MM.1S (cell line): Measurements from ENCODE around the gene XXYLT1.

Experiments
- DNase-seq: peaks from one replicate; pipeline ENCODE4 v3.0.0-alpha.2; 2015
- H2AFZ ChIP-seq: fragments of 300-600 bp; sonication (generic); 2 replicates; pipeline ENCODE4 v1.6.0; 2016; ENCODE audit warnings: antibody characterized with exemption, low read length
- H3F3A ChIP-seq: fragments of 300-600 bp; sonication (generic); 2 replicates; pipeline ENCODE4 v1.6.1; 2016; ENCODE audit warnings: mild to moderate bottlenecking, antibody characterized with exemption, low read length, moderate library complexity, mixed read lengths; ENCODE audit not compliant: insufficient read depth
- H3K27ac ChIP-seq: fragments of 300-600 bp; sonication (generic); 2 replicates; pipeline ENCODE4 v1.5.1; 2016; ENCODE audit warnings: mild to moderate bottlenecking, low read length
- H3K27me3 ChIP-seq: fragments of 300-600 bp; sonication (generic); replicated peaks from 2 replicates; pipeline ENCODE4 v1.6.0; 2016; ENCODE audit warnings: low read length; ENCODE audit not compliant: insufficient read depth
- H3K36me3 ChIP-seq: fragments of 300-600 bp; sonication (generic); replicated peaks from 2 replicates; pipeline ENCODE4 v1.6.1; 2016; ENCODE audit warnings: mild to moderate bottlenecking, low read length, mixed read lengths; ENCODE audit not compliant: insufficient read depth
- H3K4me1 ChIP-seq: fragments of 300-600 bp; sonication (generic); 2 replicates; pipeline ENCODE4 v1.6.1; 2016; ENCODE audit warnings: low read length, mixed read lengths
- H3K4me2 ChIP-seq: fragments of 300-600 bp; sonication (generic); 2 replicates; pipeline ENCODE4 v1.6.0; 2016; ENCODE audit warnings: low read depth, low read length
- H3K4me3 ChIP-seq: fragments of 300-600 bp; sonication (generic); 2 replicates; pipeline ENCODE4 v1.5.1; 2016; ENCODE audit warnings: low read length, mixed read lengths
- H3K79me2 ChIP-seq: fragments of 300-600 bp; sonication (generic); 2 replicates; pipeline ENCODE4 v1.6.1; 2016; ENCODE audit warnings: mixed run types, low read length, mixed read lengths
- H3K9ac ChIP-seq: fragments of 300-600 bp; sonication (generic); 2 replicates; pipeline ENCODE4 v1.6.1; 2016; ENCODE audit warnings: low read length, mixed read lengths
- H3K9me2 ChIP-seq: fragments of 300-600 bp; sonication (generic); replicated peaks from 2 replicates; pipeline ENCODE4 v1.6.1; 2016; ENCODE audit warnings: mild to moderate bottlenecking, low read length, mixed read lengths; ENCODE audit not compliant: insufficient read depth
- H3K9me3 ChIP-seq: fragments of 300-600 bp; sonication (generic); replicated peaks from 2 replicates; pipeline ENCODE4 v1.6.1; 2016; ENCODE audit warnings: mild to moderate bottlenecking, low read length, mixed read lengths; ENCODE audit not compliant: insufficient read depth
- H4K20me1 ChIP-seq: fragments of 300-600 bp; sonication (generic); 2 replicates; pipeline ENCODE4 v1.6.1; 2016; ENCODE audit warnings: mild to moderate bottlenecking, low read length, moderate library complexity, mixed read lengths; ENCODE audit not compliant: insufficient read depth
- CTCF ChIP-seq: fragments of 300-600 bp; sonication (generic); IDR thresholded peaks from 2 replicates; pipeline ENCODE4 v1.5.1; 2016; ENCODE audit warnings: antibody characterized with exemption, low read length, mixed read lengths
- EZH2 ChIP-seq: fragments of 300-600 bp; sonication (generic); optimal IDR thresholded peaks from 2 replicates; pipeline ENCODE3; 2017; ENCODE audit warnings: low read depth, mild to moderate bottlenecking, antibody characterized with exemption, low read length, mixed read lengths
- EZH2phosphoT487 ChIP-seq: fragments of 300-600 bp; sonication (generic); IDR thresholded peaks from 2 replicates; pipeline ENCODE4 v1.6.1; 2018; ENCODE audit warnings: antibody characterized with exemption, low read length

The XXYLT1 gene

GRCh38 chr3:195282961-195283360 lies 12.0 kb upstream of the XXYLT1 start:
- Histone ChIP-seq H3K4me1 (no peaks in the 10 kb centered on the region), H3K4me3 (no peak overlapping the region), H3K36me3 (no peaks in the 10 kb centered on the region), H3K79me2 (no peaks in the 10 kb centered on the region), H3K9ac (no peak overlapping the region), H3K4me2 (no peak overlapping the region), H2AFZ (no peak overlapping the region), H3K9me2 (no peaks in the 10 kb centered on the region), H4K20me1 (no peaks in the 10 kb centered on the region; the same call in 1 of the 2 replicates), H3F3A (no peaks in the 10 kb centered on the region), H3K27ac (no peak overlapping the region), H3K9me3 (no peaks in the 10 kb centered on the region), H3K27me3 (no peaks in the 10 kb centered on the region)
- TF ChIP-seq EZH2 (no peak), EZH2phosphoT487 (no peak), CTCF (no peak)
- DNase-seq: no peak

DNA sequence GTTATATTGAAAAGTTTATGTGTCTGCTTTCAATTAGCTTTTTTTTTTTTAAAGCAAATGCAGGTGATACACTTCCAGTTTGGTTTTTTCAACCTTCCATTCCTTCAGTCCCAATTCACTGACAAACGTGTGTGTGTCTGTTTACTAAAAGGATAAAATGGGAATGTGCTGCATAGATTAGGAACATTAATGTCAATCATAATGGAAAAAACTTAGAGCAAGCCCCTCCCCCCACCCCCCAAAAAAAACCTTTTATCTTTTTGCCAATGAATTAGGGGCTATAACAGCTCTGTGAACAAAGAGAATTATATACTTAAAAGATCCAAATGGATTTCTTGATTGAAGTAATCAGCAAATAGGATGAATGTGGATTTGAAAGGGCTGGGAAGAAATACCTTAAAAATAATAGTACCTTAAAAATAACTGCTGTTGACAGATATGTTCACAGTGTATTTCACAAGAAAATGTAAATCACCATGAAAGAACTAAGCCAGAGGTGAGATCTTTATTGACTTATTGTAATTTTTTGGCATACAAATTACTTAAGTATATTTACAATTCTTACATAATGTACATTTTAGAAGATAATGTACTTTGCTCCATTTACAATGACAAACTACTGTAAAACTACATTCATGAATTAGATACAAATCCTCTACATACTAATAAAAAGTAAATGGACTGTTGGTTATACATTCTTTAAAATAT lies 3.5 kb upstream of the XXYLT1 start:
- Histone ChIP-seq H3K9ac (no peak overlapping the region), H3F3A (peaks cover 10% of the 10 kb centered on the region), H3K4me1 (peaks cover 12% of the 10 kb centered on the region), H3K36me3 (no peaks in the 10 kb centered on the region), H3K27me3 (no peaks in the 10 kb centered on the region), H2AFZ (no peak overlapping the region), H3K27ac (no peak overlapping the region), H3K9me3 (no peaks in the 10 kb centered on the region), H3K9me2 (no peaks in the 10 kb centered on the region), H3K4me2 (no peak overlapping the region), H3K79me2 (peaks cover 7% of the 10 kb centered on the region; the same call in 1 of the 2 replicates), H3K4me3 (no peak overlapping the region), H4K20me1 (no peaks in the 10 kb centered on the region)
- TF ChIP-seq EZH2: no peak
- no peak for TF ChIP-seq CTCF
- TF ChIP-seq EZH2phosphoT487: no peak
- DNase-seq: no peak

- TF ChIP-seq EZH2phosphoT487 (no peak), EZH2 (no peak), CTCF (peak; percentile 99)
- Histone ChIP-seq H3K9me3 (no peaks in the 10 kb centered on the region), H3K27me3 (no peaks in the 10 kb centered on the region), H3K9ac (peak overlapping the region; percentile 54), H3K27ac (peak overlapping the region; percentile 21; the same call in 1 of the 2 replicates), H2AFZ (peak overlapping the region; percentile 98), H3K4me2 (peak overlapping the region; percentile 86), H3K4me3 (peak overlapping the region; percentile 87), H4K20me1 (no peaks in the 10 kb centered on the region), H3K36me3 (no peaks in the 10 kb centered on the region), H3K4me1 (peaks cover 12% of the 10 kb centered on the region), H3F3A (peaks cover 10% of the 10 kb centered on the region), H3K79me2 (peaks cover 9% of the 10 kb centered on the region), H3K9me2 (no peaks in the 10 kb centered on the region)
- peak; percentile 94 for DNase-seq
These were observed 668 bp upstream of the XXYLT1 start for GRCh38 chr3:195271410-195272243.
